Mammary epithelial cell (primary cell): ENCODE results near the gene MERTK.

Experiments
- EZH2 ChIP-seq: IDR thresholded peaks from 2 replicates; pipeline ENCODE4 v1.6.1; 2012; ENCODE audit warnings: low read length, inconsistent platforms, borderline replicate concordance
- TF ChIP-seq, protein P1 (sequence below), 2 donors: IDR thresholded peaks in 1 of 2; conservative IDR thresholded peaks in 1 of 2; 2 replicates each; pipeline ENCODE4 v1.5.1; 2011 to 2012; ENCODE audit warnings: inconsistent platforms in 2 of 2, low read length in 2 of 2, mild to moderate bottlenecking in 2 of 2, control low read depth in 1 of 2, low read depth in 1 of 2; ENCODE audit not compliant: insufficient read depth in 1 of 2; ENCODE audit errors: extremely low read depth in 1 of 2

DNA sequence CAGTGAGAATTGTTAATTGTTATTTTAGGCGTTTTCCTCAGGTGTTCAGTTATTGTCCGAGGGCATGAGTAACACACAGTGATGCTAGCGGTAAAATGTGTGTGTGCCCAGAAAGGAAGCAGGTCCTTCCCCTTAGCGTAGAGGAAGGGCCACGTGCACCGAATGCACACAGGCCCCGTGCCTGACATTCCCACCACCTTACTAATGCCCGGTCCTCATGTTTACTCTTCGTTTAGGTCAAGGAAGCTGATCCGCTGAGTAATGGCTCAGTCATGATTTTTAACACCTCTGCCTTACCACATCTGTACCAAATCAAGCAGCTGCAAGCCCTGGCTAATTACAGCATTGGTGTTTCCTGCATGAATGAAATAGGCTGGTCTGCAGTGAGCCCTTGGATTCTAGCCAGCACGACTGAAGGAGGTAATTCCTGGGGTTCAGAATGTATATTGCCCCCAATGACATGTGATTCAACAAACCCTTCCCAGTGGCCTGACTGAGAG is 76.7 kb downstream of the MERTK start:
- TF ChIP-seq, protein P1, sequence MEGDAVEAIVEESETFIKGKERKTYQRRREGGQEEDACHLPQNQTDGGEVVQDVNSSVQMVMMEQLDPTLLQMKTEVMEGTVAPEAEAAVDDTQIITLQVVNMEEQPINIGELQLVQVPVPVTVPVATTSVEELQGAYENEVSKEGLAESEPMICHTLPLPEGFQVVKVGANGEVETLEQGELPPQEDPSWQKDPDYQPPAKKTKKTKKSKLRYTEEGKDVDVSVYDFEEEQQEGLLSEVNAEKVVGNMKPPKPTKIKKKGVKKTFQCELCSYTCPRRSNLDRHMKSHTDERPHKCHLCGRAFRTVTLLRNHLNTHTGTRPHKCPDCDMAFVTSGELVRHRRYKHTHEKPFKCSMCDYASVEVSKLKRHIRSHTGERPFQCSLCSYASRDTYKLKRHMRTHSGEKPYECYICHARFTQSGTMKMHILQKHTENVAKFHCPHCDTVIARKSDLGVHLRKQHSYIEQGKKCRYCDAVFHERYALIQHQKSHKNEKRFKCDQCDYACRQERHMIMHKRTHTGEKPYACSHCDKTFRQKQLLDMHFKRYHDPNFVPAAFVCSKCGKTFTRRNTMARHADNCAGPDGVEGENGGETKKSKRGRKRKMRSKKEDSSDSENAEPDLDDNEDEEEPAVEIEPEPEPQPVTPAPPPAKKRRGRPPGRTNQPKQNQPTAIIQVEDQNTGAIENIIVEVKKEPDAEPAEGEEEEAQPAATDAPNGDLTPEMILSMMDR (conservative IDR thresholded peaks at IDR 0.05 in 1 of 2, IDR thresholded peaks at IDR 0.05 in 1 of 2; ENCODE audit: extremely low read depth in 1 of 2, insufficient read depth in 1 of 2, low read depth in 1 of 2, low read length in 2 of 2): no peak
- no peak for TF ChIP-seq EZH2
